Bronchial epithelial cell (primary cell): Measurements from ENCODE around the gene IGDCC3. TPM values are rescaled to one million over a fixed set of nuclear protein-coding genes. Genes with fewer than 3 reads are reported as not detected.

Experiments used
- DNase-seq: peaks from one replicate; pipeline ENCODE4 v3.0.0-alpha.2; 2010; ENCODE audit warnings: low read depth
- FAIRE-seq: peaks from 2 replicates; lab custom pipeline; 2011; peaks lifted over from hg19 to GRCh38; lab: Jason Lieb, UNC
- H3K27me3 ChIP-seq: 2 replicates; pipeline ENCODE4 v1.5.1; 2011; ENCODE audit warnings: low read length; ENCODE audit not compliant: control insufficient read depth, insufficient read depth
- H3K36me3 ChIP-seq: 2 replicates; pipeline ENCODE4 v1.5.1; 2011; ENCODE audit warnings: low read length; ENCODE audit not compliant: control insufficient read depth, insufficient read depth
- H3K4me3 ChIP-seq: 2 replicates; pipeline ENCODE4 v1.5.1; 2011; ENCODE audit warnings: mild to moderate bottlenecking, low read depth, low read length, control low read depth
- CTCF ChIP-seq: IDR thresholded peaks from 2 replicates; pipeline ENCODE4 v1.5.1; 2011; ENCODE audit warnings: mild to moderate bottlenecking, moderate library complexity, low read length, control low read depth, inconsistent platforms; ENCODE audit not compliant: insufficient read depth, severe bottlenecking
- total RNA-seq: library from RNA; depleted of rRNA; stranded (reverse); fragments of >200 nt; gene quantifications from 2 replicates; pipeline ENCODE4 v1.2.1, GENCODE V29; 2014

The IGDCC3 gene
- total RNA-seq, 1 donor from 2014 or later, result not detected

- TF ChIP-seq CTCF, result no peak
- DNase-seq (peak; percentile 75), FAIRE-seq (no peak)
- Histone ChIP-seq H3K27me3 (peaks cover 2% of the 10 kb centered on the region), H3K36me3 (no peaks in the 10 kb centered on the region), H3K4me3 (no peak overlapping the region)
Measured at GRCh38 chr15:65307978-65308377, 69.8 kb downstream of the IGDCC3 start.

GRCh38 chr15:65306551-65306950 is 71.3 kb downstream of the IGDCC3 start:
- no peak for TF ChIP-seq CTCF
- DNase-seq (no peak), FAIRE-seq (no peak)
- Histone ChIP-seq H3K4me3 (no peak overlapping the region), H3K27me3 (no peaks in the 10 kb centered on the region), H3K36me3 (no peaks in the 10 kb centered on the region)

- H3K4me3 ChIP-seq, result no peak overlapping the region
- DNase-seq (no peak), FAIRE-seq (no peak)
- TF ChIP-seq CTCF, result no peak
- H3K36me3 ChIP-seq, result no peaks in the 10 kb centered on the region
- H3K27me3 ChIP-seq, result no peaks in the 10 kb centered on the region
Measured at GRCh38 chr15:65305776-65306175, 72.0 kb downstream of the IGDCC3 start.

GRCh38 chr15:65305150-65305758 is 72.5 kb downstream of the IGDCC3 start:
- TF ChIP-seq CTCF, result no peak
- Histone ChIP-seq H3K36me3 (no peaks in the 10 kb centered on the region), H3K27me3 (no peaks in the 10 kb centered on the region), H3K4me3 (peak overlapping the region; percentile 4)
- FAIRE-seq (no peak), DNase-seq (no peak)

- FAIRE-seq (no peak), DNase-seq (peak; percentile 97)
- TF ChIP-seq CTCF, result peak; percentile 74
- H3K36me3 ChIP-seq, result no peaks in the 10 kb centered on the region
- H3K27me3 ChIP-seq, result no peaks in the 10 kb centered on the region
- peak within 1 kb of the TSS; percentile 53 for H3K4me3 ChIP-seq
Measured at GRCh38 chr15:65304381-65305149, 73.2 kb downstream of the IGDCC3 start, which contains the start of gene RNU5B-1. Gene RNU5B-1 (plus strand): TSS chr15:65304677.
